Natural killer cell (primary cell): ENCODE results near the gene BCAM. TPM values are rescaled to one million over a fixed set of nuclear protein-coding genes. Genes with fewer than 3 reads are reported as not detected.

ENCODE experiments used
- ATAC-seq, 3 donors: fragments of 150-1000 bp in 2 of 3; fragments of 200-7000 bp in 1 of 3; cut with Tn5 transposase; 1 replicate in 1 of 3; 2 replicates in 2 of 3; pipeline ENCODE4 v1.10.0; 2021; ENCODE audit warnings: mild to moderate bottlenecking in 2 of 3, moderate library complexity in 2 of 3
- DNase-seq, 2 donors: peaks; one replicate each; pipeline versions ENCODE4 v3.0.0 to v3.0.0-alpha.2; 2013 to 2021; ENCODE audit warnings: mixed read lengths in 1 of 2
- H3K27ac ChIP-seq: one replicate; pipeline ENCODE4 v1.5.1; 2013; ENCODE audit warnings: mild to moderate bottlenecking, low read length
- H3K27me3 ChIP-seq: one replicate; pipeline ENCODE4 v1.6.1; 2013; ENCODE audit warnings: low read length; ENCODE audit not compliant: control insufficient read depth, insufficient read depth
- H3K36me3 ChIP-seq: one replicate; pipeline ENCODE4 v1.6.1; 2013; ENCODE audit warnings: low read length; ENCODE audit not compliant: control insufficient read depth, insufficient read depth
- H3K4me1 ChIP-seq: one replicate; pipeline ENCODE4 v1.6.1; 2013; ENCODE audit warnings: low read length; ENCODE audit not compliant: control insufficient read depth, insufficient read depth
- H3K4me3 ChIP-seq: one replicate; pipeline ENCODE4 v1.5.1; 2013; ENCODE audit warnings: low read length
- H3K9me3 ChIP-seq: one replicate; pipeline ENCODE4 v1.6.1; 2013; ENCODE audit warnings: low read length; ENCODE audit not compliant: control insufficient read depth, insufficient read depth
- H3K27ac Mint-ChIP-seq, 2 donors: one replicate each; pipeline ENCODE4 v1.8.0; 2022; ENCODE audit warnings: mild to moderate bottlenecking in 2 of 2, mixed read lengths in 2 of 2, moderate library complexity in 1 of 2
- H3K27me3 Mint-ChIP-seq, 2 donors: one replicate each; pipeline ENCODE4 v1.8.0; 2022; ENCODE audit warnings: low read depth in 2 of 2, mixed read lengths in 2 of 2
- H3K36me3 Mint-ChIP-seq: one replicate; pipeline ENCODE4 v1.8.0; 2022; ENCODE audit warnings: mixed read lengths
- H3K4me1 Mint-ChIP-seq, 2 donors: one replicate each; pipeline ENCODE4 v1.8.0; 2022; ENCODE audit warnings: mixed read lengths in 2 of 2
- H3K4me3 Mint-ChIP-seq: one replicate; pipeline ENCODE4 v1.8.0; 2022; ENCODE audit warnings: mild to moderate bottlenecking, moderate library complexity, mixed read lengths
- H3K9me3 Mint-ChIP-seq, 2 donors: one replicate each; pipeline ENCODE4 v1.8.0; 2022; ENCODE audit warnings: mixed read lengths in 2 of 2
- CTCF ChIP-seq: fragments of 200-600 bp; IDR thresholded peaks from one replicate; pipeline ENCODE4 v1.8.0; 2022; ENCODE audit warnings: antibody characterized with exemption
- WGBS: methylation state at CpG from one replicate; pipeline ENCODE4 v1.1.7; 2013; ENCODE audit warnings: missing lambda C conversion rate; ENCODE audit not compliant: insufficient coverage; 5-methylcytosine and 5-hydroxymethylcytosine counted together
- intact Hi-C: fragments of 100-400 bp; cut with micrococcal nuclease; formaldehyde crosslinking; loops from one replicate; pipeline ENCODE4 v1.14.2; 2022
- total RNA-seq, 4 donors: library from RNA; stranded (reverse); fragments of 120-200 nt in 1 of 4; gene quantifications; one replicate each; pipeline versions ENCODE4 v1.2.3 to v1.2.4, GENCODE V29; 2013 to 2022

BCAM gene
- total RNA-seq, 3 donors from 2014 or later (not counting 1 experiment from before 2014, with no cell fraction given) = not detected

- Histone ChIP-seq H3K27ac (no peak overlapping the region), H3K27me3 (peaks cover 8% of the 10 kb centered on the region), H3K36me3 (no peaks in the 10 kb centered on the region), H3K9me3 (no peaks in the 10 kb centered on the region), H3K4me1 (peaks cover 11% of the 10 kb centered on the region), H3K4me3 (no peak overlapping the region)
- TF ChIP-seq CTCF = no peak
- WGBS = 85% methylated on average over 7 of the region's 7 CpGs
- ATAC-seq (no peak), DNase-seq (no peak)
- Mint-ChIP-seq H3K4me3 (no peak overlapping the region), H3K27me3 (peaks cover 0 to 8% of the 10 kb centered on the region in 2 donors), H3K4me1 (peaks cover 0 to 3% of the 10 kb centered on the region in 2 donors), H3K9me3 (no peaks in the 10 kb centered on the region), H3K36me3 (no peaks in the 10 kb centered on the region), H3K27ac (no peak overlapping the region)
- intact Hi-C loops = no loop called here
Observed at GRCh38 chr19:44811122-44811419, 2.2 kb downstream of the BCAM start.

- Histone ChIP-seq H3K27me3 (peaks cover 8% of the 10 kb centered on the region), H3K27ac (no peak overlapping the region), H3K4me3 (no peak overlapping the region), H3K36me3 (no peaks in the 10 kb centered on the region), H3K4me1 (peaks cover 11% of the 10 kb centered on the region), H3K9me3 (no peaks in the 10 kb centered on the region)
- intact Hi-C loops = no loop called here
- Mint-ChIP-seq H3K9me3 (no peaks in the 10 kb centered on the region), H3K27ac (no peak overlapping the region), H3K4me3 (no peak overlapping the region), H3K27me3 (peaks cover 0 to 5% of the 10 kb centered on the region in 2 donors), H3K36me3 (no peaks in the 10 kb centered on the region), H3K4me1 (peaks cover 0 to 3% of the 10 kb centered on the region in 2 donors)
- no peak for ATAC-seq
- DNase-seq = no peak
- WGBS = 91% methylated on average over 28 of the region's 28 CpGs
- no peak for TF ChIP-seq CTCF
Observed at GRCh38 chr19:44812142-44812718, 3.3 kb downstream of the BCAM start.

- no peak overlapping the region for H3K4me3 Mint-ChIP-seq
- no peaks in the 10 kb centered on the region for H3K9me3 Mint-ChIP-seq
- peaks cover 0 to 4% of the 10 kb centered on the region in 2 donors for H3K27me3 Mint-ChIP-seq
- H3K36me3 Mint-ChIP-seq = no peaks in the 10 kb centered on the region
- intact Hi-C loops = no loop called here
- no peaks in the 10 kb centered on the region for H3K9me3 ChIP-seq
- 93% methylated on average over 38 of the region's 38 CpGs for WGBS
- peaks cover 8% of the 10 kb centered on the region for H3K27me3 ChIP-seq
- H3K4me3 ChIP-seq = no peak overlapping the region
- DNase-seq = no peak
- H3K4me1 Mint-ChIP-seq = peaks cover 0 to 3% of the 10 kb centered on the region in 2 donors
- H3K36me3 ChIP-seq = no peaks in the 10 kb centered on the region
- ATAC-seq = no peak
- H3K4me1 ChIP-seq = peaks cover 11% of the 10 kb centered on the region
- TF ChIP-seq CTCF = no peak
- no peak overlapping the region for H3K27ac ChIP-seq
- H3K27ac Mint-ChIP-seq = no peak overlapping the region
Observed at GRCh38 chr19:44813070-44813840, 4.4 kb downstream of the BCAM start.
